ENCODE measurements around the gene P2RX7. TPM values are rescaled to one million over a fixed set of nuclear protein-coding genes. Genes with fewer than 3 reads are reported as not detected.
A peak's percentile ranks its signal among the peaks of the same experiment; 100 is the strongest.
"Not testable (repeated sequence)": the region's sequence is repeated elsewhere in the genome, so short reads cannot be mapped to it uniquely, and the experiment has no call there.

P2RX7 gene
- total and polyA plus RNA-seq, 8 donors, result 1.5 to 25.6 (median 2.1) TPM

GRCh38 chr12:121196902-121197301, 64.2 kb downstream of the P2RX7 start:
- Histone ChIP-seq H3K4me1 (peaks cover 0 to 20% of the 10 kb centered on the region in 2 donors), H3K27me3 (no peaks in the 10 kb centered on the region), H3K9me3 (no peaks in the 10 kb centered on the region), H3K36me3 (no peaks in the 10 kb centered on the region), H3K4me3 (no peak overlapping the region), H3K27ac (peak overlapping the region in 1 of 2 donors; percentile 84)
- no peak for TF ChIP-seq CTCF (IDR thresholded peaks at IDR 0.05)
- DNase-seq (peak in 1 of 4 donors; percentile 54), ATAC-seq (peak; percentile 77)
- intact Hi-C loops (cut with DNase I), result no loop called here

- no peak overlapping the region for H3K27ac ChIP-seq
- ATAC-seq (no peak), DNase-seq (no peak)
- no peaks in the 10 kb centered on the region for H3K27me3 ChIP-seq
- H3K4me3 ChIP-seq, result no peak overlapping the region
- intact Hi-C loops (cut with DNase I), result no loop called here
- no peak for TF ChIP-seq CTCF (IDR thresholded peaks at IDR 0.05)
- H3K36me3 ChIP-seq, result no peaks in the 10 kb centered on the region
- H3K9me3 ChIP-seq, result no peaks in the 10 kb centered on the region
- peaks cover 0 to 20% of the 10 kb centered on the region in 2 donors for H3K4me1 ChIP-seq
Observed at GRCh38 chr12:121198949-121199348, 66.3 kb downstream of the P2RX7 start.

- DNase-seq; H3K27ac ChIP-seq; intact Hi-C loops (cut with DNase I): not testable (repeated sequence)
Observed at GRCh38 chr12:121201140-121201539, 68.5 kb downstream of the P2RX7 start.

GRCh38 chr12:121202407-121203355, 70.0 kb downstream of the P2RX7 start:
- DNase-seq, result no peak
- no peak overlapping the region for H3K27ac ChIP-seq
- no peak overlapping the region for H3K4me3 ChIP-seq
- no peak for ATAC-seq
- H3K4me1 ChIP-seq, result peaks cover 0 to 3% of the 10 kb centered on the region in 2 donors
- no peaks in the 10 kb centered on the region for H3K36me3 ChIP-seq
- H3K27me3 ChIP-seq, result no peaks in the 10 kb centered on the region
- intact Hi-C loops (cut with DNase I), result no loop called here
- H3K9me3 ChIP-seq, result no peaks in the 10 kb centered on the region
- TF ChIP-seq CTCF (IDR thresholded peaks at IDR 0.05), result no peak

More at GRCh38 chr12:121201140-121201539, 68.5 kb downstream of the P2RX7 start:
- peaks cover 0 to 16% of the 10 kb centered on the region in 2 donors for H3K4me1 ChIP-seq
- H3K9me3 ChIP-seq, H3K27me3 ChIP-seq, H3K36me3 ChIP-seq, H3K4me3 ChIP-seq, ATAC-seq: not testable (repeated sequence)

- Histone ChIP-seq H3K9me3 (no peaks in the 10 kb centered on the region), H3K4me3 (no peak overlapping the region), H3K27me3 (no peaks in the 10 kb centered on the region), H3K36me3 (no peaks in the 10 kb centered on the region), H3K4me1 (no peaks in the 10 kb centered on the region), H3K27ac (no peak overlapping the region)
- intact Hi-C loops (cut with DNase I), result no loop called here
- no peak for TF ChIP-seq CTCF (IDR thresholded peaks at IDR 0.05)
- ATAC-seq (no peak), DNase-seq (no peak)
Observed at GRCh38 chr12:121203482-121203881, 70.8 kb downstream of the P2RX7 start.

All from left lung (tissue), 10 donors.